Measurements from ENCODE around the gene PDE4B. TPM values are rescaled to one million over a fixed set of nuclear protein-coding genes. Genes with fewer than 3 reads are reported as not detected.

The PDE4B gene
- total RNA-seq, 1 donor from 2014 or later: 37.5 TPM

DNA sequence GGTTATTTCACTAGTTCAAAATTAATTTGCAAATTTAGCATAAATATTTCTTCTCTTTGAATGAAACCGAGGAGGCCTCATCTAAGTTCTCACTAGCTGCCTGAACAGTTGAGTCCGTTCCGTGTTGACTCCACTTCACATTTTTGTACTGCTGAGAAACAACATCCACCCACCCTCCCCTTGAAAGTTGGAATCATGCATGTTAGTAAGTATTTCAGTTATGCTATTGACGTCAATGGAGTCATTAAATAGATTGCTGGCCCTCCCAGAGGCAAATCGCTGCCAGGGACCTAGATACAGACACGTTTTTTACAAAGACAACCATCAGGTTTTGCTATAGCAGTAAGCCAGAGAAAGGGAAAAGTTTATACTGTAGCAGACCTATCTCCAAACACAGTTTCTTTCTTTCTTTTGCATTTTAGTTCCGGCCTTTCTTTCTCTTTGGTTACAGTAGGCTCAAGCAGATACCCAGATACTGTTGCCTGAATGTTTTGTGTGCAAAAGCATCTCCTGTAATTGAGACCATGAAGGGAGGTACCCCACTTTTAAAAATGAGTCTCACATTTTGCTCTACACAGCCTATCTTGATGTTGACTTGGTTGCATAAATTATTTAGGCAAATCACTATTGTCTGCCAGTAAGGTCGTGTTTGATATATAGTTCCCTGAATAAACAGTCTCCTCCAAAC, 478.7 kb downstream of the PDE4B start:
- Mint-ChIP-seq H3K27ac (ENCODE audit: unreplicated experiment) (peak overlapping the region; percentile 91), H3K4me3 (peak overlapping the region; percentile 69), H3K4me1 (peaks cover 66% of the 10 kb centered on the region), H3K27me3 (ENCODE audit: low read depth) (no peaks in the 10 kb centered on the region), H3K9me3 (no peaks in the 10 kb centered on the region), H3K36me3 (ENCODE audit: low read depth) (no peaks in the 10 kb centered on the region)
- DNase-seq (ENCODE audit: low read depth, low spot score): peak; percentile 37
- TF ChIP-seq, protein P1, sequence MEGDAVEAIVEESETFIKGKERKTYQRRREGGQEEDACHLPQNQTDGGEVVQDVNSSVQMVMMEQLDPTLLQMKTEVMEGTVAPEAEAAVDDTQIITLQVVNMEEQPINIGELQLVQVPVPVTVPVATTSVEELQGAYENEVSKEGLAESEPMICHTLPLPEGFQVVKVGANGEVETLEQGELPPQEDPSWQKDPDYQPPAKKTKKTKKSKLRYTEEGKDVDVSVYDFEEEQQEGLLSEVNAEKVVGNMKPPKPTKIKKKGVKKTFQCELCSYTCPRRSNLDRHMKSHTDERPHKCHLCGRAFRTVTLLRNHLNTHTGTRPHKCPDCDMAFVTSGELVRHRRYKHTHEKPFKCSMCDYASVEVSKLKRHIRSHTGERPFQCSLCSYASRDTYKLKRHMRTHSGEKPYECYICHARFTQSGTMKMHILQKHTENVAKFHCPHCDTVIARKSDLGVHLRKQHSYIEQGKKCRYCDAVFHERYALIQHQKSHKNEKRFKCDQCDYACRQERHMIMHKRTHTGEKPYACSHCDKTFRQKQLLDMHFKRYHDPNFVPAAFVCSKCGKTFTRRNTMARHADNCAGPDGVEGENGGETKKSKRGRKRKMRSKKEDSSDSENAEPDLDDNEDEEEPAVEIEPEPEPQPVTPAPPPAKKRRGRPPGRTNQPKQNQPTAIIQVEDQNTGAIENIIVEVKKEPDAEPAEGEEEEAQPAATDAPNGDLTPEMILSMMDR (conservative IDR thresholded peaks at IDR 0.05): no peak

DNA sequence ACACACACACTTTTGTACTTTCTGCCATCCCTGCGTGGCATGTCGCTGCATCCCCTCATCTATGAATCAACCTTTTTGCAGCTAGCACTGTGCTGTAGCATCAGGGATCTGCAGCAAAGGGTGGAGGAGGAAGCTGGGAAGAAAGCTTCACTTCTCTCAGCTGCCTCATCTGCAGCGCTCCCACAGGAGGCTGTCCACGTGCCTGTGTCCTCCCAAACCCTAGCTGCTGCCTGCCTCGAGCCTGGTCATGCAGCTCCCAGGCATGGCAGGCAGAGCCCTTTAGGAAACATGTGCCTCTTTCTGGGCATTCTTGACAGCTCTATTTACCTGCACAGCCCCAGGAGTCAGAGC, 479.2 kb downstream of the PDE4B start:
- peaks cover 64% of the 10 kb centered on the region for H3K4me1 Mint-ChIP-seq
- no peaks in the 10 kb centered on the region for H3K9me3 Mint-ChIP-seq
- peak overlapping the region; percentile 4 for H3K4me3 Mint-ChIP-seq
- H3K36me3 Mint-ChIP-seq (ENCODE audit: low read depth): no peaks in the 10 kb centered on the region
- H3K27ac Mint-ChIP-seq (ENCODE audit: unreplicated experiment): peak overlapping the region; percentile 91
- TF ChIP-seq, protein P1 (conservative IDR thresholded peaks at IDR 0.05): no peak
- no peaks in the 10 kb centered on the region for H3K27me3 Mint-ChIP-seq (ENCODE audit: low read depth)
- no peak for DNase-seq (ENCODE audit: low read depth, low spot score)

DNA sequence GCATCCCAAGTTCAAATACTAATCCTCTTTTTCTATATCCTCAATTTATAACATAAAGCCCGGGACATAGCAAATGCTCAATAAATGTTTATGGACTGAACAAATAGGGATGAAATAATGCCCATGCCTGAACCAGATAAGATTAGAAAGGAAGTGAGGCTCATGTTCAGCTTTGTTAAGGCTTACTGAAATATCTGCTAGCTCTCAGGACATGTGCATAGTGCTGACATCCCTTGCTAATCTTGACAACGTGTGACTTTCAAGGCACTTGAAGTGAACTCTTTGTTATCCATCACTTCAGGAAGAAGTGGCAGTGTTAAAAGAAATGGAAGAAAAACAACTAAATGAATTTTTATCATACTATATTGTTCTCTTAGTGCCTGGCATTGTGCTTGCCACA, 481.0 kb downstream of the PDE4B start:
- peaks cover 68% of the 10 kb centered on the region for H3K4me1 Mint-ChIP-seq
- no peak for DNase-seq (ENCODE audit: low read depth, low spot score)
- H3K36me3 Mint-ChIP-seq (ENCODE audit: low read depth): no peaks in the 10 kb centered on the region
- H3K27me3 Mint-ChIP-seq (ENCODE audit: low read depth): no peaks in the 10 kb centered on the region
- H3K27ac Mint-ChIP-seq (ENCODE audit: unreplicated experiment): no peak overlapping the region
- no peaks in the 10 kb centered on the region for H3K9me3 Mint-ChIP-seq
- H3K4me3 Mint-ChIP-seq: no peak overlapping the region
- TF ChIP-seq, protein P1 (conservative IDR thresholded peaks at IDR 0.05): no peak

DNA sequence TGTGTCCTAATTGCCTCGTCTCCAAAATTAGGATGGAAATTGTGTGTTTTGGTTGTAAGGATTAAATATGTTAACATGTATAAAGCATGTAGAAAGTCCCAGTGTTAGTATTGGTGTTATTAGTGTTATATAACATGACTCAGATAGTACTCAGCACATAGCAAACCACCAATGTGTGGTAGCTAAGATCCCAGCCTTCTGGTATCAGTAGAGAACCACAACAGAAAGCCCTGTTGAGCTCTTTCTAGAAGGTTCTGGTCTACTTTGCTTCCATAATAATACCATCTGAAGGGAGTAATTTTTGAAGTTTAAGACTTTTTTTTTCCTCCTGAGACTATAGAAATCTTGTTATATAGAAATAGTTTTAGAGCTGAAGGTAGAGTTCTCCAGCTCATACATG, 481.9 kb downstream of the PDE4B start:
- DNase-seq (ENCODE audit: low read depth, low spot score): no peak
- Mint-ChIP-seq H3K36me3 (ENCODE audit: low read depth) (no peaks in the 10 kb centered on the region), H3K9me3 (no peaks in the 10 kb centered on the region), H3K27me3 (ENCODE audit: low read depth) (no peaks in the 10 kb centered on the region), H3K27ac (ENCODE audit: unreplicated experiment) (no peak overlapping the region), H3K4me3 (no peak overlapping the region), H3K4me1 (peaks cover 73% of the 10 kb centered on the region)
- TF ChIP-seq, protein P1 (conservative IDR thresholded peaks at IDR 0.05): no peak

DNA sequence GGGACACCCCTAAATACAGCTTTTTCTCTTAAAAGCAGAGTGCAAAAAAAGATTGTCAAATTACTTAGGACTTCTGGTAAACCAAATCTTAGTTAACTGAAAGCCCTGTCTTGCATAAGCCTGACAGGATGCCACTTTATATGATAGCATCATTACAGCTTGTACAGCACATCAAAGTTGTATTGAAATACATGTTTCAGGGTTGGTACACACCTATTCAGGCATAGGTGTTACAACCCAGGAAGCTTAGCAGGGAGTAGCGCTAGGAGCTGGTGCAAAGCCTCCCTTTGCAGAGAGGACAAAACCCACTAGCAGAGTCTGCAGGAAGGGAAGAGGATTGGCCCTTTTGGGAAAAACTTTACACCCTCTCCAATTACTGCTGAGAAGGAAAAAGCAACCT, 482.4 kb downstream of the PDE4B start:
- H3K4me1 Mint-ChIP-seq: peaks cover 71% of the 10 kb centered on the region
- H3K4me3 Mint-ChIP-seq: no peak overlapping the region
- TF ChIP-seq, protein P1 (conservative IDR thresholded peaks at IDR 0.05): no peak
- no peaks in the 10 kb centered on the region for H3K9me3 Mint-ChIP-seq
- no peak for DNase-seq (ENCODE audit: low read depth, low spot score)
- no peaks in the 10 kb centered on the region for H3K27me3 Mint-ChIP-seq (ENCODE audit: low read depth)
- H3K36me3 Mint-ChIP-seq (ENCODE audit: low read depth): no peaks in the 10 kb centered on the region
- peak overlapping the region; percentile 53 for H3K27ac Mint-ChIP-seq (ENCODE audit: unreplicated experiment)
